Panc1 (cell line): ENCODE measurements around the gene FAM186B. TPM values are rescaled to one million over a fixed set of nuclear protein-coding genes. Genes with fewer than 3 reads are reported as not detected.

ENCODE experiments used
- ATAC-seq: fragments of 200-7000 bp; cut with Tn5 transposase; 2 replicates; pipeline ENCODE4 v1.9.1; 2020; ENCODE audit warnings: mild to moderate bottlenecking, moderate library complexity
- BruUV-seq: library from RNA; stranded (reverse); fragments of 400-500 nt; replicated peaks from 2 replicates; lab custom pipeline; 2021; lab: Mats Ljungman, UMichigan
- CTCF ChIA-PET: fragments of 300-600 bp; sonication (Branson Sonifier 250); formaldehyde crosslinking; loops from one replicate; lab custom pipeline; 2022; ENCODE audit warnings: antibody characterized with exemption; lab: Charles Lee
- POLR2A ChIA-PET: fragments of 300-600 bp; sonication (Branson Sonifier 250); formaldehyde crosslinking; loops from one replicate; lab custom pipeline; 2022; ENCODE audit warnings: antibody characterized with exemption; lab: Charles Lee
- DNase-seq: peaks from one replicate; pipeline ENCODE4 v3.0.0-alpha.2; 2010; ENCODE audit warnings: low read depth, low spot score
- H3K27ac ChIP-seq: 2 replicates; pipeline ENCODE4 v1.5.1; 2011; ENCODE audit warnings: mild to moderate bottlenecking, low read length, inconsistent platforms
- H3K27me3 ChIP-seq: fragments of 200-500 bp; sonication (Bioruptor generic); 2 replicates; pipeline ENCODE4 v1.6.0; 2014; ENCODE audit warnings: low read length, inconsistent platforms; ENCODE audit not compliant: control insufficient read depth, insufficient read depth
- H3K36me3 ChIP-seq: fragments of 200-500 bp; sonication (Bioruptor generic); 2 replicates; pipeline ENCODE4 v1.5.1; 2014; ENCODE audit warnings: inconsistent platforms, mild to moderate bottlenecking, low read length, moderate library complexity; ENCODE audit not compliant: control insufficient read depth, insufficient read depth
- H3K4me1 ChIP-seq: 2 replicates; pipeline ENCODE4 v1.5.1; 2011; ENCODE audit warnings: inconsistent platforms, mild to moderate bottlenecking, low read length, moderate library complexity; ENCODE audit not compliant: control insufficient read depth, insufficient read depth
- H3K4me3 ChIP-seq, 2 experiments: 2 replicates each; pipeline ENCODE4 v1.5.1; 2011 to 2012; ENCODE audit warnings: low read depth in 2 of 2, low read length in 2 of 2, mild to moderate bottlenecking in 2 of 2, inconsistent platforms in 1 of 2, moderate library complexity in 1 of 2
- H3K9me3 ChIP-seq: fragments of 200-500 bp; sonication (Bioruptor generic); 2 replicates; pipeline ENCODE4 v1.5.1; 2014; ENCODE audit warnings: low read depth, mild to moderate bottlenecking, inconsistent platforms, low read length, moderate library complexity; ENCODE audit not compliant: control insufficient read depth, insufficient read depth
- CTCF ChIP-seq: fragments of 450-650 bp; IDR thresholded peaks from 2 replicates; pipeline ENCODE4 v1.5.1; 2017; ENCODE audit warnings: mild to moderate bottlenecking
- POLR2AphosphoS5 ChIP-seq: IDR thresholded peaks from 2 replicates; pipeline ENCODE4 v1.6.1; 2012; ENCODE audit warnings: mild to moderate bottlenecking, low read depth, low read length, moderate library complexity
- REST ChIP-seq, 2 experiments: IDR thresholded peaks; 2 replicates each; pipeline ENCODE4 v1.6.1; 2011 to 2012; ENCODE audit warnings: low read depth in 2 of 2, control low read depth in 1 of 2, low read length in 1 of 2, mild to moderate bottlenecking in 1 of 2, moderate library complexity in 1 of 2; ENCODE audit not compliant: insufficient read depth in 1 of 2
- SIN3A ChIP-seq: IDR thresholded peaks from 2 replicates; pipeline ENCODE4 v1.6.1; 2012; ENCODE audit warnings: low read depth, mild to moderate bottlenecking, low read length, moderate library complexity, borderline replicate concordance; ENCODE audit not compliant: insufficient read depth
- TCF7L2 ChIP-seq: IDR thresholded peaks from 2 replicates; pipeline ENCODE4 v1.6.1; 2011; ENCODE audit warnings: mild to moderate bottlenecking, low read depth, low read length, inconsistent platforms
- in situ Hi-C: cut with HindIII; loops from 2 replicates; pipeline ENCODE4 v1.10.0; 2016; ENCODE audit warnings: low sequenced_read_pairs, low pct_unique_long_range_greater_than_20kb
- intact Hi-C: fragments of 100-400 bp; cut with micrococcal nuclease; formaldehyde crosslinking; loops from one replicate; pipeline ENCODE4 v1.10.0; 2022; ENCODE audit not compliant: unreplicated experiment
- total RNA-seq: library from RNA; stranded (reverse); gene quantifications from one replicate; pipeline ENCODE4 v1.2.1, GENCODE V29; 2021; ENCODE audit not compliant: unreplicated experiment

The FAM186B gene
- total RNA-seq, 1 experiment from 2014 or later, result 0.13 TPM

GRCh38 chr12:49616533-49617219 lies 11.2 kb upstream of the FAM186B start:
- Histone ChIP-seq H3K27me3 (peaks cover 2% of the 10 kb centered on the region; the same call in 1 of the 2 replicates), H3K36me3 (no peaks in the 10 kb centered on the region), H3K4me1 (peaks cover 2% of the 10 kb centered on the region), H3K9me3 (no peaks in the 10 kb centered on the region), H3K4me3 (no peak overlapping the region), H3K27ac (no peak overlapping the region)
- in situ Hi-C loops (no loop called here), intact Hi-C loops (no loop called here)
- no peak for ATAC-seq
- BruUV-seq, result no TSS peak
- ChIA-PET POLR2A (no interaction called here), CTCF (no interaction called here)
- DNase-seq, result no peak
- TF ChIP-seq TCF7L2 (no peak), SIN3A (no peak)

GRCh38 chr12:49615725-49616124 lies 10.3 kb upstream of the FAM186B start:
- no TSS peak for BruUV-seq
- DNase-seq (no peak), ATAC-seq (no peak)
- in situ Hi-C loops (no loop called here), intact Hi-C loops (no loop called here)
- no peak overlapping the region for H3K27ac ChIP-seq
- no peaks in the 10 kb centered on the region for H3K9me3 ChIP-seq
- no peaks in the 10 kb centered on the region for H3K4me1 ChIP-seq
- H3K27me3 ChIP-seq, result peaks cover 2% of the 10 kb centered on the region; the same call in 1 of the 2 replicates
- CTCF ChIA-PET, result no interaction called here
- no peaks in the 10 kb centered on the region for H3K36me3 ChIP-seq
- POLR2A ChIA-PET, result interaction anchor here (0.6 kb wide), 1 partner anchor 206 kb away, joined by 3 read pairs; no protein-coding TSS in a partner anchor
- no peak overlapping the region for H3K4me3 ChIP-seq
- TF ChIP-seq TCF7L2 (no peak), POLR2AphosphoS5 (no peak), REST (IDR thresholded peaks at IDR 0.05; ENCODE audit: insufficient read depth in 1 of 2, low read depth in 2 of 2, low read length in 1 of 2) (no peak), CTCF (no peak), SIN3A (no peak)

- H3K27ac ChIP-seq, result no peak overlapping the region
- in situ Hi-C loops (no loop called here), intact Hi-C loops (no loop called here)
- DNase-seq (no peak), ATAC-seq (no peak)
- no peaks in the 10 kb centered on the region for H3K36me3 ChIP-seq
- no peaks in the 10 kb centered on the region for H3K9me3 ChIP-seq
- no peaks in the 10 kb centered on the region for H3K27me3 ChIP-seq
- CTCF ChIA-PET, result interaction anchor here (0.6 kb wide), 2 partner anchors 37 to 348 kb away, joined by 3 to 4 read pairs; no protein-coding TSS in a partner anchor
- no TSS peak for BruUV-seq
- no peak for TF ChIP-seq TCF7L2
- no peak for TF ChIP-seq POLR2AphosphoS5
- TF ChIP-seq REST (IDR thresholded peaks at IDR 0.05; ENCODE audit: insufficient read depth in 1 of 2, low read depth in 2 of 2, low read length in 1 of 2), result no peak
- no peak for TF ChIP-seq CTCF
- TF ChIP-seq SIN3A, result no peak
- H3K4me3 ChIP-seq, result no peak overlapping the region
- H3K4me1 ChIP-seq, result no peaks in the 10 kb centered on the region
- POLR2A ChIA-PET, result interaction anchor here (0.6 kb wide), 1 partner anchor 253 kb away, joined by 4 read pairs; no protein-coding TSS in a partner anchor
Observed at GRCh38 chr12:49612210-49612609, 6.8 kb upstream of the FAM186B start.
